GM13976 (cell line): ENCODE measurements around the gene LYZL6.
"Not testable (repeated sequence)": the region's sequence is repeated elsewhere in the genome, so short reads cannot be mapped to it uniquely, and the experiment has no call there.

ENCODE experiments used
- DNase-seq: peaks from one replicate; pipeline ENCODE4 v3.0.0; 2012; ENCODE audit warnings: low spot score
- CTCF ChIP-seq: IDR thresholded peaks from 2 replicates; pipeline ENCODE4 v1.5.1; 2012; ENCODE audit warnings: borderline replicate concordance, mild to moderate bottlenecking; ENCODE audit not compliant: insufficient read depth; ENCODE audit errors: extremely low read depth, missing control alignments, control extremely low read depth
- in situ Hi-C: fragments of 300-500 bp; cut with MboI; formaldehyde crosslinking; loops from one replicate; pipeline ENCODE4 v1.12.0; 2022; ENCODE audit warnings: low sequenced_read_pairs, mixed read lengths, inconsistent platforms; ENCODE audit not compliant: unreplicated experiment

LYZL6 gene

GRCh38 chr17:35949401-35949800 lies 5.9 kb upstream of the LYZL6 start:
- in situ Hi-C loops: no loop called here
- DNase-seq: no peak
- TF ChIP-seq CTCF: no peak

DNA sequence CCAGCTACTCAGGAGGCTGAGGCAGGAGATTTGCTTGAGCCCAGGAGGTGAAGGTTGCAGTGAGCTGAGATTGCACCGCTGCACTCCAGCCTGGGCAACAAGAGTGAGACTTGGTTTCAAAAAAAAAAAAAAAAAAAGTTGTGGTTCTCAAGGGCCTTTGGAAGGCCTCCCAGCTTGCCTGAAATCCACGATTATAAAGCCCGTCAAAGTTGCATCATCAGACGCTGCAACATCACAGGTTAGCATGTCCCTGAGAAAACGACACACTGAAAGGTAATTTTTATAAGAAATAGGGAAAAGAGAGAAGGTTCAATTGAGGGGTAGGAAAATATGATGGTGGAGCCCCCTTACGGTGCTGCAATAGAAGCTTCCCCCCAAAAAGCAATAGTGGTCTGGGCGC lies 4.6 kb upstream of the LYZL6 start:
- in situ Hi-C loops: no loop called here
- TF ChIP-seq CTCF: no peak
- DNase-seq: no peak

GRCh38 chr17:35947156-35947585 lies 3.7 kb upstream of the LYZL6 start:
- in situ Hi-C loops: no loop called here
- DNase-seq: peak; percentile 65
- peak; percentile 86 for TF ChIP-seq CTCF

DNA sequence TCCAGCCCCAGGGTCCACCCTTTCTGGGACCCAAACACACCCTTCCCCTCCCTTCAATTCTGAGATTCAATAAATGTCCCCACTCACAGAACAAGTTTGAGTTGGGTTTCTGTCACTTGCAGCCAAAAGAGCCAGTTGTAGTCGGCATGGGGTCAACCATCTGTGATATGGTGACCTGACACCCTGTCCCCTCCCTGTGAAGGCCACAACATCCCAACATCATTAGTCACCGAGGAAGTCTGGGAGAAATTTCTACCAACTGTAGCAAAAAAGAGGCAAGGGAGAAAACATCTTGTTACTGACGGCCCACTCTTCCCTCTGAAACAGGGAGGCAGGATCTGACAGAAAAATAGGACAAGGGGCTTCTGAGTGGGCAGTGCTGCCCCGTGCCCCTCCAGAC lies 638 bp upstream of the LYZL6 start:
- no peak for DNase-seq
- no peak for TF ChIP-seq CTCF
- in situ Hi-C loops: no loop called here

DNA sequence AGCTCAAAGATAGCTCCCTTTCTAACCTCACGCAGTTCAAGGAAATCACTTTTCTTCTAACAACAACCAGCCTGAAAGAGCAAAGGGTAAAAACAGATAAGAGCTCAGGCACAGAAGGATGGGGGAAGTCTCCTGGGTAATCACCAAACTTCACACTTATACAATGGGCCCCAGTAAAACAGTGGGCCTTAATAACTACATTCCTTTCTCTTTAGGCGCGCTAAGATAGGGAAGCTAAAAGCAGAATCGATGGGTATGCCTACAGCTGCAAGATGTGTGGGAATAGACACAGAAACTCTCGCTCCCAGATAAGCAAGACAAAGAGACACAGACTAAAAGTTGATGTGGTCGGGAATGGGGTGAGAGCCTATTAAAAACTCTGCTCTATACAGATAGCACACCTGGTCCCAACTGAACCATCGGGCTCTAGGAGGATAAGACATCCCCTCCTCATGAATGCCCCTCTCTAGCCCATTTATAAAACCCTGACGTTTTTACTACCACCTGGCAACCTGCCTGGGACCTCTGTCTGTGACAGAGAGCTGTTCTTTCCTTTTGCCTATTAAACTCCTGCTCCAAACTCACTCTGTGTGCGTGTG lies 826 bp downstream of the LYZL6 start:
- TF ChIP-seq CTCF: no peak
- in situ Hi-C loops: no loop called here
- DNase-seq: no peak

GRCh38 chr17:35938492-35938891 lies 5.0 kb downstream of the LYZL6 start:
- DNase-seq, in situ Hi-C loops: not testable (repeated sequence)

- in situ Hi-C loops: no loop called here
- TF ChIP-seq CTCF: no peak
These were observed 7.5 kb downstream of the LYZL6 start for GRCh38 chr17:35936063-35936462.

More at GRCh38 chr17:35936063-35936462, 7.5 kb downstream of the LYZL6 start:
- no peak for DNase-seq
